Measurements from ENCODE around the gene API5.

DNA sequence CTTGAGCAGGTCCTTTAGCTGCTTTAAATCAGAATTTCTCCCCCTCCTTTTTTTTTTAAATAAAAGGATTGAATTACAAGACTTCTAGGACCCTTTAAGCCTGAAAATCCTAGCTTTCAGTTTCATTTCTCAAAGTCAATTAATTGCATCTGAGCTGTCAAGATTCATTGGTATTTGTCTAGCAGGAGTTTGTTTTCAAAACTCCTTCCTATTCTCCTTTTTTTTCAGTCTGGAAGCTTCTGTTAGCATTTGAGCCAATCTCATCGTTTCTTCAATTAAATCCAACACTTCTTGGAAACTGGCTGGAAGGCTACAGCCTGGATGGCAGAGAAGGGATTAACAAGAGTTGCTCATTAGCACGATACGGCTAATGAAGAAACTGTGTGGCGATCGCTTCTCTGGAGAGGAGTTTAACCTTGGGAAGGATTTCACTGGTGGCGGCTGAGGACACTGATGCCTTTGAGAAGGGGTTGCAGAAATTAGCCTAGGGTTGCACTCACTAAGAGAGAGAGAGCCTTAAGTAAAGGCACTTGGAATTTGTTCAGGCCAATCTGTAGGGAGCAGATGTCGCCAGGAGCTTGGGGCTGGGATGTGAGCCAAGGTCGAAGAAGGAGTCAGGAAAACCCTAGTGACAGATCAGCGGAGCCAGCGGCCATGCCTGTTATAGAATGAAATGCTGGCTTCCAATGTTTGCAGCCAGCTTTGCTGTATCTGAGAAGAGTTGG lies 43.8 kb upstream of the API5 start:
- TF ChIP-seq NRF1 (IDR thresholded peaks at IDR 0.05; ENCODE audit: low read depth, low read length) (no peak), MAX (IDR thresholded peaks at IDR 0.05; ENCODE audit: low read depth) (no peak), EP300 (IDR thresholded peaks at IDR 0.05; ENCODE audit: borderline replicate concordance in 1 of 2, low read depth in 1 of 2, low read length in 1 of 2) (no peak), RCOR1 (IDR thresholded peaks at IDR 0.05; ENCODE audit: low read length) (no peak), YY1 (IDR thresholded peaks at IDR 0.05; ENCODE audit: low read depth) (no peak), TCF12 (IDR thresholded peaks at IDR 0.05) (no peak), POLR2AphosphoS5 (IDR thresholded peaks at IDR 0.05; ENCODE audit: low read depth, low read length) (no peak), FOXJ3 (CRISPR knock-in tag; IDR thresholded peaks at IDR 0.05) (no peak)
- TF ChIP-seq, protein P1, sequence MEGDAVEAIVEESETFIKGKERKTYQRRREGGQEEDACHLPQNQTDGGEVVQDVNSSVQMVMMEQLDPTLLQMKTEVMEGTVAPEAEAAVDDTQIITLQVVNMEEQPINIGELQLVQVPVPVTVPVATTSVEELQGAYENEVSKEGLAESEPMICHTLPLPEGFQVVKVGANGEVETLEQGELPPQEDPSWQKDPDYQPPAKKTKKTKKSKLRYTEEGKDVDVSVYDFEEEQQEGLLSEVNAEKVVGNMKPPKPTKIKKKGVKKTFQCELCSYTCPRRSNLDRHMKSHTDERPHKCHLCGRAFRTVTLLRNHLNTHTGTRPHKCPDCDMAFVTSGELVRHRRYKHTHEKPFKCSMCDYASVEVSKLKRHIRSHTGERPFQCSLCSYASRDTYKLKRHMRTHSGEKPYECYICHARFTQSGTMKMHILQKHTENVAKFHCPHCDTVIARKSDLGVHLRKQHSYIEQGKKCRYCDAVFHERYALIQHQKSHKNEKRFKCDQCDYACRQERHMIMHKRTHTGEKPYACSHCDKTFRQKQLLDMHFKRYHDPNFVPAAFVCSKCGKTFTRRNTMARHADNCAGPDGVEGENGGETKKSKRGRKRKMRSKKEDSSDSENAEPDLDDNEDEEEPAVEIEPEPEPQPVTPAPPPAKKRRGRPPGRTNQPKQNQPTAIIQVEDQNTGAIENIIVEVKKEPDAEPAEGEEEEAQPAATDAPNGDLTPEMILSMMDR (IDR thresholded peaks at IDR 0.05): no peak
- TF ChIP-seq, protein P2, sequence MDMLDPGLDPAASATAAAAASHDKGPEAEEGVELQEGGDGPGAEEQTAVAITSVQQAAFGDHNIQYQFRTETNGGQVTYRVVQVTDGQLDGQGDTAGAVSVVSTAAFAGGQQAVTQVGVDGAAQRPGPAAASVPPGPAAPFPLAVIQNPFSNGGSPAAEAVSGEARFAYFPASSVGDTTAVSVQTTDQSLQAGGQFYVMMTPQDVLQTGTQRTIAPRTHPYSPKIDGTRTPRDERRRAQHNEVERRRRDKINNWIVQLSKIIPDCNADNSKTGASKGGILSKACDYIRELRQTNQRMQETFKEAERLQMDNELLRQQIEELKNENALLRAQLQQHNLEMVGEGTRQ (IDR thresholded peaks at IDR 0.05; ENCODE audit: borderline replicate concordance, low read depth, low read length): no peak
